Suppressor macrophage (primary cell): Measurements from ENCODE around the gene UNC13B.

Source experiments
- DNase-seq, 4 experiments: peaks; one replicate each; pipeline ENCODE4 v3.0.0-alpha.2; 2020 to 2022

UNC13B gene

GRCh38 chr9:35436933-35437332, 275.1 kb downstream of the UNC13B start:
- peak in 2 of 4 experiments; percentile 25 to 37 for DNase-seq

GRCh38 chr9:35446012-35446411, 284.2 kb downstream of the UNC13B start:
- no peak for DNase-seq

- no peak for DNase-seq
Measured at GRCh38 chr9:35448496-35448895, 286.7 kb downstream of the UNC13B start.

GRCh38 chr9:35452481-35452880, 290.7 kb downstream of the UNC13B start:
- DNase-seq, result no peak

GRCh38 chr9:35453786-35454185, 292.0 kb downstream of the UNC13B start:
- DNase-seq, result no peak
